Colonic mucosa (tissue), 4 donors: ENCODE data around the gene WDR20. TPM values are rescaled to one million over a fixed set of nuclear protein-coding genes. Genes with fewer than 3 reads are reported as not detected.
"Not testable (repeated sequence)": the region's sequence is repeated elsewhere in the genome, so short reads cannot be mapped to it uniquely, and the experiment has no call there.

ENCODE experiments used
- DNase-seq: peaks from one replicate; pipeline ENCODE4 v3.0.0-alpha.2; 2020
- H3K27ac ChIP-seq: fragments of 200-600 bp; one replicate; pipeline ENCODE4 v1.8.0; 2021
- H3K27me3 ChIP-seq: fragments of 200-600 bp; one replicate; pipeline ENCODE4 v1.8.0; 2021
- H3K36me3 ChIP-seq: fragments of 200-600 bp; one replicate; pipeline ENCODE4 v1.8.0; 2021
- H3K4me1 ChIP-seq: fragments of 200-600 bp; one replicate; pipeline ENCODE4 v1.8.0; 2021; ENCODE audit warnings: mild to moderate bottlenecking
- H3K4me3 ChIP-seq: fragments of 200-600 bp; one replicate; pipeline ENCODE4 v1.8.0; 2021
- H3K9ac ChIP-seq, 2 donors: one replicate each; pipeline ENCODE4 v1.7.0; 2013; ENCODE audit warnings: control low read depth in 2 of 2, low read depth in 2 of 2, low read length in 2 of 2
- H3K9me3 ChIP-seq: fragments of 200-600 bp; one replicate; pipeline ENCODE4 v1.8.0; 2021
- CTCF ChIP-seq: fragments of 200-600 bp; IDR thresholded peaks from one replicate; pipeline ENCODE4 v1.8.0; 2022; ENCODE audit warnings: antibody characterized with exemption, mild to moderate bottlenecking
- intact Hi-C: fragments of 100-400 bp; cut with DNase I; formaldehyde crosslinking; loops from one replicate; pipeline ENCODE4 v1.14.1; 2022
- total RNA-seq, 2 donors: library from RNA; stranded (reverse); fragmentation: NEBNext Ultra II Directional in 1 of 2; extraction: Animal tissue kit (Norgen Biotek cat#: 25700) in 1 of 2; gene quantifications; one replicate each; pipeline ENCODE4 v1.2.1, GENCODE V29; 2021
- donor health status: healthy.
- donor health status: DM: no; HTN: no; CAD: no.
- donor health status: DM: no; HTN: no; CAD: no.

Gene WDR20
- total RNA-seq, 2 donors from 2014 or later = 30.0 to 31.2 TPM

GRCh38 chr14:102239231-102239630 lies 99.5 kb downstream of the WDR20 start:
- intact Hi-C loops = no loop called here
- DNase-seq = no peak
- Histone ChIP-seq H3K9me3 (no peaks in the 10 kb centered on the region), H3K27ac (no peak overlapping the region), H3K36me3 (no peaks in the 10 kb centered on the region), H3K9ac (no peak overlapping the region), H3K27me3 (no peaks in the 10 kb centered on the region), H3K4me1 (no peaks in the 10 kb centered on the region), H3K4me3 (no peak overlapping the region)
- TF ChIP-seq CTCF = no peak

GRCh38 chr14:102240481-102240880 lies 100.8 kb downstream of the WDR20 start:
- H3K4me1 ChIP-seq, H3K36me3 ChIP-seq, DNase-seq, intact Hi-C loops, H3K4me3 ChIP-seq, H3K27me3 ChIP-seq, H3K27ac ChIP-seq, H3K9me3 ChIP-seq, H3K9ac ChIP-seq: not testable (repeated sequence)

- DNase-seq = no peak
- intact Hi-C loops = no loop called here
- Histone ChIP-seq H3K36me3 (no peaks in the 10 kb centered on the region), H3K4me3 (no peak overlapping the region), H3K27me3 (no peaks in the 10 kb centered on the region), H3K9ac (no peak overlapping the region), H3K4me1 (no peaks in the 10 kb centered on the region), H3K27ac (no peak overlapping the region), H3K9me3 (no peaks in the 10 kb centered on the region)
- no peak for TF ChIP-seq CTCF
Observed at GRCh38 chr14:102241147-102241546, 101.5 kb downstream of the WDR20 start.

GRCh38 chr14:102243795-102244194 lies 104.1 kb downstream of the WDR20 start:
- DNase-seq, H3K4me1 ChIP-seq, intact Hi-C loops, H3K9me3 ChIP-seq, H3K27me3 ChIP-seq, H3K9ac ChIP-seq, H3K36me3 ChIP-seq, H3K4me3 ChIP-seq, H3K27ac ChIP-seq: not testable (repeated sequence)

GRCh38 chr14:102246071-102246470 lies 106.4 kb downstream of the WDR20 start:
- Histone ChIP-seq H3K9ac (no peak overlapping the region), H3K27me3 (no peaks in the 10 kb centered on the region), H3K9me3 (no peaks in the 10 kb centered on the region), H3K36me3 (no peaks in the 10 kb centered on the region), H3K27ac (no peak overlapping the region), H3K4me3 (no peak overlapping the region), H3K4me1 (no peaks in the 10 kb centered on the region)
- TF ChIP-seq CTCF = no peak
- DNase-seq = no peak
- intact Hi-C loops = no loop called here

- no peaks in the 10 kb centered on the region for H3K27me3 ChIP-seq
- H3K4me1 ChIP-seq = no peaks in the 10 kb centered on the region
- intact Hi-C loops = no loop called here
Observed at GRCh38 chr14:102248121-102248520, 108.4 kb downstream of the WDR20 start.

More at GRCh38 chr14:102248121-102248520, 108.4 kb downstream of the WDR20 start:
- no peak overlapping the region for H3K4me3 ChIP-seq
- H3K9me3 ChIP-seq = no peaks in the 10 kb centered on the region
- H3K9ac ChIP-seq = no peak overlapping the region
- no peak for TF ChIP-seq CTCF
- H3K36me3 ChIP-seq = no peaks in the 10 kb centered on the region
- no peak for DNase-seq
- H3K27ac ChIP-seq = no peak overlapping the region
